HG03558 (cell line): Measurements from ENCODE around the gene COMMD6.

Experiments used
- ATAC-seq: cut with Tn5 transposase; IDR thresholded peaks from one replicate; pipeline ENCODE4 v1.9.1; 2021; ENCODE audit warnings: moderate number of reproducible peaks; ENCODE audit not compliant: unreplicated experiment; ENCODE audit errors: extremely low read depth

Gene COMMD6

DNA sequence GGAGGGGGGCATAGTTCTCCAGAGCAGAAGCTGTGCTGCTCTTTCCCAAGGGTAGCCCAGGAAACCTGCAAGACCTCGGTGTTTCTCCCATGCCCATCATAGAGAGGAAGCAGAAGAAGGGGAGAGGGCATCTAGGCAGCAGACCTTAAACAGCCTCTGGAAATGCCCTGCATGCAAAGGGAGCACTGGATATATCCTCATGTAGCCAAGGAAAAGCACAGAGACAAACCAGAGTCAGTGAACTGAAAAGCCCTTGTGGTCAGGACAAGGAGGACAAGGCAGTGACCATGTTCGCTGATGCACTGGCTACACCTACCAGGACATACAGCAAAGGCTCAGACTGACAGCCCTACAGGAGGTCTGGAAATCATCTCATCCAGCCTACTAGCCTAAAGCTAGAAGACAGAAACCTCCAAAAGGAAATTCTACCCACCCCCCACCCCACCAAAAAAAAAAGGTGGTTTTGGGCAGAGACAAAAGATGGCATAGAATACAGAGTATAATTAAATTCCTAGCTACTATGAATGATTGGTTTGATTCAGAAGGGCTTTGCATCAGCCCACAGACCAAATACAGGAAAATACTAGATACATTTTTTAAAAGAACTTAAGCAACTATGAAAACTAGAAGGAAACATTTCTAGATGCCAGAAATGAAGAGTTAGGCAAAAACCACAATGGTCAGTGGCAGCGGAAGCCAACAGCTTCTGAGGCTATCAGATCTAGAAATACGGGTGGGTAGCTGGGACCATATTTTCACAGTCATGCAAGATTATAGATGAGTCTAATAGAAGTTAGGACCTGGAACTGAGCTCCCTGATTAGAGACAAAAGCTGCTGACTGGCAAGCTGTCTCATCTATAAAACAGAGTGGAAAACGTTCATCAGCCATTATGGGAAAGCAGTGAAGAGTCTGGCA, 51.2 kb downstream of the COMMD6 start:
- ATAC-seq, result no peak

DNA sequence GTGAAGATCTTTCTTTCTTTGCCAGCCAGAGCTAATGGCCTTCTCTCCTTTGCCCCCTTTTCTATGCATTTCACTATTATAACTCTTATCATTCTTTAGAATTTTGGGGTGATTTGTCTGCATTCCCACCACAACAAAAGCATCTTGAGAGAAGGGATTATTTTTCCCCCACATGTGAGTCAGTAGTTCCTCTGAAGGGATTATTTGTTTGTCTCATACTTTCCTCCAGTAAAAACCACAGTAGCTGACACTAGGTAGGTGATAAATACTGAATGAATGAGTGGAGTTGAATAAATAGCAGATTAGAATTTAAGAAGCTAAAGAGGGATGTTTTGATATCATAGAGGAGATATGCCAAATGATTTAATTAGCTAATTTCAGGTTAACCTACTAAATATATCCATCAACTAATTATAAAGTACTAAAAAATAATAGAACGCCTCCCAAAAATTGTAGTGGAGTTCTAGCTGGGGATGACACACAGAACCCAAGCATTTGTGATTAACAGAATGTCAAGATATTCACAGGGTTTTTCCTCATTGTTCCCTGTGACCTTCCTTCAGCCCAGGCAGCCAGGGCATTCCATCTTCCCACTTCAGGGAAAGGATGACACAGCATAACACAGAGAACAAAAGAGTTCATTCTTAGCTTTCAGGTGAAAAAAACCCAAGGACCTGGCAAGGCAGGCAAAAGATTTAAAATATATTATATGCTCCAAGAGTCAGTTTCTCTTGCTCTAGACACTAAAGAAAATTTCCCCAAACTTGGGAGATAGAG, 52.2 kb downstream of the COMMD6 start:
- no peak for ATAC-seq

DNA sequence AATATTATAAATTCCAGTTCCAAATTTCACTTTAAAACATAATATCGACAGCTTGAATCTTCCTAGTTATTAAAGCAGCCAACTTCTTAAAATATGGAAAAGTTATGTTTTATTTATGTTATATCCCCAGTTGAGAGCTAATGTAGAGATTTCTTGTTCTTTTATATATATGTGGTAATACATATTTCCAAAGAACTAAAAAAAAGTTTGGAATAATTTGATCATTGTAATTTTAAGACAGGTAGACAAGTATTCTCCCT, 54.9 kb downstream of the COMMD6 start:
- no peak for ATAC-seq

DNA sequence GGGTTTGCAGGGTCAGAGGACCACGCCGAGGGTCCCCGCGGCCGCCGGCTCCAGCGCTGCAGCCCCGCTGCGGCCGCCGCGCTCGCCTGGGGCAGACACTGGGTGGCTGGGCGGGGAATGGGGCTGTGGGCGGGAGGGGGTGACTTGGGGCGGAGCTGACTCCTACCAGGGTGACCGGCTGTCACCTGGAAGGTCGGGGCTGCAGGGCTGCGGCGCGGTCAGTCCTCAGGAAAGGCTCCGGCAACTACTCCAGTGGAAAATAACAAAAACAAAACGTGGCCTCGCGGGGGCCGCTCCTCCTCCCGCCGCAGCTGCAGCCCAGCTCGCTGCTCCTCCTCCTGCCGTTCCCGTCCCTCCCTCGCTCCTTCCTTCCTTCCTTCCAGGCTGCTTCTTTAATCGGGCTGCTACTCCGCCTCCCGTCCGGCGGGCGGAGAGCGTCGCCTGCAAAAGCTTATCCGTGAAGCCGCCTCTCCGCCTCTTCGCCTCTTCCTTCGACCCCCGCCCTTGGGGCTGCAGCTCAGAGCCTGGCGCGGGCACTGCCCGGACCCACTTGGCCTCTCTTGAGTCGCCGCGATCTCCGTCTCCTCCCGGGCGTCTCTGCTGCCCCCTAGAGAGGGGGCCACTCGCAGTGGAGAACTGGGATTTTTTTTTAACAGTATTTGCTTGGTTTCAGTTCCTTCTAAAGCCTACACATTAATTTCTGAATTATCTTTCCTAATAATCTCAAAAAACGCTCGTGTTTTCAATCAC, 55.4 kb downstream of the COMMD6 start, which contains the start of gene TBC1D4:
Gene TBC1D4, minus strand, starts transcription at position 100 of the 750 bp plus-strand sequence. CDS start 402 bp downstream, outside the sequence.
- peak; percentile 58 for ATAC-seq

DNA sequence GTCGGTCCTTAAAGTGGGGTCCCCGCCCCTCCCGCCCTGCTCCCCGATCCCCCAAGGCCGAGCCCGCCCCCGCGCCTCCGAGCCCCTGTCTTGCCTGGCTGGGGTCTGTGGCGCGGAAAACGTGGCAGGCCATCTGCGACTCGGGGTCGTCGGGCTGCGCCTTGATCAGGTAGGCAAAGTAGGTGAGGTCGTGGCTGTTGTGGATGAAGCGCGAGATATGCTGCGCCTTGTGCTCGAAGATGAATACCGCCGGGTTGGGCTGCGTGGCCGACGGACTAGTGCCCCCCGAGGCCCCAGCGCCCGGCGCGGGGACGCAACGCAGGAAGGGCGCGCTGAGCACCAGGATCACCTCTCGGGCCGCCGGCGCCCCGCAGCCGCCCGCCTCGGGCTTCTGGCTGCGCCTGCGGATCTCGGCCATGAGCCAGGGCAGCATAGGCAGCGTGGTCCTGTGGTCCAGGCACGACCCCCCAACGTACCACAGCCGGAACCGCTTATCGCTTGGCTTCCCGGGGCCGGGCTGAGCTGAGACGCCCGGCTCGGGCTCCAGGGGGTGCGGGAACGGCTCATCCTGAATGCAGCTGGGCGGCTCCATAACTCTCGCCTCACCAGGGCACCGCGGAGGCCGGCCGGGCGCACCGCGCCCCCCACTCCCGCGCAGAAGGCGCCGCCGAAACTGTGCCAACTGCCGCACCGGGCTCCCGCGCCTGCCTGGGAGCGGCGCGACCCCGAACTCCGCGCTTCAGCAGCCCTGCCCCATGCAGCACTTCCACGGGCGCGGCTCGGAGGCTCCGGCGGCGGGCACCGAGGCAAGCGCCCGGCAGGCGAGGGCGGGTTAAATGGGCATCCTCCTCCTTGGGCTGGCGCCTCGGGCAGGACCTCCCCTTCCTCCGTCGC, 56.2 kb downstream of the COMMD6 start:
- peak; percentile 9 for ATAC-seq

DNA sequence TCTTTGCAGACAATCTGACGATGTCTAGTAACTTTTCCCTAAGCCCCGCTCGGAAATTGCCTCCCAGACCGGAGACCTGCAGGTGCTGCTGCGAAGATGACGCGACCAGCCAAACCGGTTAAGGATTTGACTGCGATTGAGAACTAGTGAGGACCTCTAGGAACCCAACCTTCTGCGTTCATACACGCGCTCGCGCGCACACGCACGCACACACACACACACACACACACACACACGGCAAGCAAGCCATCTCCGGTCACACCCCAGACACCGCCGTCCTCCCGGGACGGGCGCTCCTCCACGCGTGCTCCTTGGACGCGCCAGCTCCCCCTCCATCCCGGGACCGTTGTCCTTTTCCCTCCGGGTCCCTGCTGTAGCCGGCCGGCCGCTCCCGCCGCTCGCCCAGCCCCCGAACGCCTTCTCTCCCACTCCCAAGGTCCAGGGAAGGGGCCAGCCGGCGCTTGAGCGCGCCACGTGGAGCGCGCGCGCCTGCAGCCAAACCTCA, 56.9 kb downstream of the COMMD6 start:
- no peak for ATAC-seq

DNA sequence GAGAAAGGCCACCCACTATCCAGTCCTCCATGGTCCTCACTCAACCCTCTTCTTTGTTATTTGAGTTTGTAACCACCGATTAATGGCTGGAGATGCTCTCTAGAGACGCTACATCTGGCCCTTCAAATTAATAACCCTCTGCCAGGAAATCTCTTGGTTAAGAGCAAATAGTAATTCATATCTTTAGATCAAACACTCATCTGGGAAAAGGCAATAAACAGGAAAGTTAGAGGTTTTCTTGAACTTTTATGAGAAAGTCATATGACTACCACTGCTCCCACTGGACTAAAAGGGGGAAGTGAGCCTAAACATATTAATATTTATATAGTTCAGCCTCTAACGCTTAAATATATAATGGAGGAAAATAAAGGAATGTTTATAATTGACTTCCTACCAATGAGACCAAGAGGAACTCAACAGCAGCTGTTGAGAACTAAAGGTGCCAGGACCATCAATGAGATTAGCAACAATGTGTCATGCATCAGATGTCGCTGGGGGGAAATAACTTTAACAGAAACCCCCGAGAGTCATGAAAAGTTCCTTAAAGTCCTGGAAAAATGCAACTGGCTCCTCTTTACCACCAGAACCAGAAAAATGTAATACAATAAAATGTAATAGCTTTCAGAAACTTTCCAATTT, 58.4 kb downstream of the COMMD6 start:
- no peak for ATAC-seq

DNA sequence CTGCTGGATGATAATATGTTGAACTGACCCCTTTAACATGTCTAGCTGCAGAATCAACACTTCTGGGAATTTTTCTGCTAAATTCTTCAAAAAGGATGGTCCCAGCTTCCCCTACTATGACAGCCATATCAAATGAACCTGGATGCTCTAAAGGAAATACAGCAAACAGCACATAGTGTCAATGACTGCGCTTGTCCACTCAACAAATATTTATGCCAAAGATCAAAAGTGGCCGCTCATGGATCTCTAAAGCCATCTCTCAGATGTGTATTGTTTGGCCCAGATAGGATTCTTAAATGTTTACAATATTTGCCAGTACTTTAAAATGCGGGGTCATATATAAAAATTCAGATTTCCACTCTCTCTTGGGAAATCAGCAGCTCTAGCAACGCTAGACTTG, 59.0 kb downstream of the COMMD6 start:
- no peak for ATAC-seq
